Lung (tissue), 12 donors: Measurements from ENCODE around the gene COL4A5. TPM values are rescaled to one million over a fixed set of nuclear protein-coding genes. Genes with fewer than 3 reads are reported as not detected.

Experiments used
- ATAC-seq: fragments of 200-7000 bp; cut with Tn5 transposase; one replicate; pipeline ENCODE4 v1.9.1; 2020; ENCODE audit warnings: moderate number of reproducible peaks; ENCODE audit not compliant: insufficient read depth, low FRiP score
- DNase-seq, 3 donors: peaks; one replicate each; pipeline ENCODE4 v3.0.0-alpha.2; 2013 to 2017
- H3K27ac ChIP-seq, 2 donors: one replicate each; pipeline ENCODE4 v1.5.1; 2013; ENCODE audit warnings: mild to moderate bottlenecking in 2 of 2, moderate library complexity in 2 of 2, control low read depth in 1 of 2, inconsistent platforms in 1 of 2, low read depth in 1 of 2, low read length in 1 of 2
- H3K27me3 ChIP-seq, 3 donors: one replicate each; pipeline ENCODE4 v1.5.1; 2013; ENCODE audit warnings: low read length in 2 of 3; ENCODE audit not compliant: control insufficient read depth in 3 of 3, insufficient read depth in 3 of 3
- H3K36me3 ChIP-seq, 4 donors: one replicate each; pipeline ENCODE4 v1.5.1; 2013; ENCODE audit warnings: low read length in 4 of 4, mild to moderate bottlenecking in 1 of 4, moderate library complexity in 1 of 4; ENCODE audit not compliant: control insufficient read depth in 4 of 4, insufficient read depth in 4 of 4
- H3K4me1 ChIP-seq, 5 donors: one replicate each; pipeline ENCODE4 v1.5.1; 2013; ENCODE audit warnings: low read length in 5 of 5, mild to moderate bottlenecking in 2 of 5, moderate library complexity in 1 of 5; ENCODE audit not compliant: control insufficient read depth in 5 of 5, insufficient read depth in 5 of 5
- H3K4me3 ChIP-seq: one replicate; pipeline ENCODE4 v1.5.1; 2013; ENCODE audit warnings: mild to moderate bottlenecking, control low read depth, moderate library complexity
- H3K9ac ChIP-seq, 2 donors: one replicate each; pipeline ENCODE4 v1.5.1; 2013; ENCODE audit warnings: low read length in 2 of 2, control low read depth in 1 of 2; ENCODE audit not compliant: insufficient read depth in 1 of 2
- H3K9me3 ChIP-seq, 4 donors: one replicate each; pipeline ENCODE4 v1.5.1; 2013; ENCODE audit warnings: low read length in 3 of 4, mild to moderate bottlenecking in 1 of 4, moderate library complexity in 1 of 4; ENCODE audit not compliant: control insufficient read depth in 4 of 4, insufficient read depth in 3 of 4
- WGBS, 2 donors: extraction: QIAGEN DNeasy Blood & Tissue Kit; methylation state at CpG; one replicate each; pipeline ENCODE4 v1.1.7; 2013; 5-methylcytosine and 5-hydroxymethylcytosine counted together
- polyA plus RNA-seq, 2 donors: library from polyadenylated mRNA; stranded (reverse); fragments of 200-250 nt; gene quantifications; one replicate each; pipeline ENCODE4 v1.2.1, GENCODE V29; 2013
- total RNA-seq, 2 donors: library from RNA; depleted of rRNA in 1 of 2; stranded (reverse); fragments of >200 nt in 1 of 2; gene quantifications; one replicate each; pipeline ENCODE4 v1.2.1, GENCODE V29; 2014 to 2021
- TF ChIP-seq, protein P1 (sequence below): IDR thresholded peaks from 2 replicates; pipeline ENCODE4 v1.5.1; 2012; ENCODE audit warnings: mild to moderate bottlenecking; ENCODE audit errors: control extremely low read depth, extremely low read depth
- donor health status: control.
- donor health status: control.
- donor health status: Bipolar disorder and iron deficiency.
- donor health status: healthy.
- donor health status: DM: yes; HTN: yes; CAD: no.

The COL4A5 gene
- total and polyA plus RNA-seq, 4 donors, result 4.3 to 253 (median 16.4) TPM

DNA sequence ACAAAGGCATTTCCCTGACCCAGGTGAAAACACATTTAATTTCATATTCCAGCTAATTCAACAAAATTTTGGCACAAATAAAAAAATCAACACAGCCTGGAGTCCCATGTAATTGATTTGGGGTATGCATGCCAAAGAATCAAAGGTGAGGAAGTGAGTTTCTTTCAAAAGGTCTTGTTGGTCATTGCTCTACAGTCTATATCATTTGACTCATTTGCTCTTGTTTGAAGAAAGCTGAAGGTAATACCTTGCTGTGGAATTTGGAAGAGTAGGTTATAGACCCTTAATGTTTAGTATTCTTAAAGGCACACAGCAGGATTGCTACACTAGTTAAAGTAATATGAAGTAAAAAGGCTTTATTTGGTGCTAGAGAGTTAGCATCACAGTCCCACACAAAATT lies 26.9 kb upstream of the COL4A5 start:
- Histone ChIP-seq H3K9ac (no peak overlapping the region), H3K4me3 (no peak overlapping the region), H3K36me3 (no peaks in the 10 kb centered on the region), H3K27ac (no peak overlapping the region), H3K4me1 (no peaks in the 10 kb centered on the region), H3K9me3 (no peaks in the 10 kb centered on the region), H3K27me3 (peaks cover 7 to 31% (median 7%) of the 10 kb centered on the region in 3 donors)
- TF ChIP-seq, protein P1, sequence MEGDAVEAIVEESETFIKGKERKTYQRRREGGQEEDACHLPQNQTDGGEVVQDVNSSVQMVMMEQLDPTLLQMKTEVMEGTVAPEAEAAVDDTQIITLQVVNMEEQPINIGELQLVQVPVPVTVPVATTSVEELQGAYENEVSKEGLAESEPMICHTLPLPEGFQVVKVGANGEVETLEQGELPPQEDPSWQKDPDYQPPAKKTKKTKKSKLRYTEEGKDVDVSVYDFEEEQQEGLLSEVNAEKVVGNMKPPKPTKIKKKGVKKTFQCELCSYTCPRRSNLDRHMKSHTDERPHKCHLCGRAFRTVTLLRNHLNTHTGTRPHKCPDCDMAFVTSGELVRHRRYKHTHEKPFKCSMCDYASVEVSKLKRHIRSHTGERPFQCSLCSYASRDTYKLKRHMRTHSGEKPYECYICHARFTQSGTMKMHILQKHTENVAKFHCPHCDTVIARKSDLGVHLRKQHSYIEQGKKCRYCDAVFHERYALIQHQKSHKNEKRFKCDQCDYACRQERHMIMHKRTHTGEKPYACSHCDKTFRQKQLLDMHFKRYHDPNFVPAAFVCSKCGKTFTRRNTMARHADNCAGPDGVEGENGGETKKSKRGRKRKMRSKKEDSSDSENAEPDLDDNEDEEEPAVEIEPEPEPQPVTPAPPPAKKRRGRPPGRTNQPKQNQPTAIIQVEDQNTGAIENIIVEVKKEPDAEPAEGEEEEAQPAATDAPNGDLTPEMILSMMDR, result no peak
- ATAC-seq, result no peak
- no peak for DNase-seq

DNA sequence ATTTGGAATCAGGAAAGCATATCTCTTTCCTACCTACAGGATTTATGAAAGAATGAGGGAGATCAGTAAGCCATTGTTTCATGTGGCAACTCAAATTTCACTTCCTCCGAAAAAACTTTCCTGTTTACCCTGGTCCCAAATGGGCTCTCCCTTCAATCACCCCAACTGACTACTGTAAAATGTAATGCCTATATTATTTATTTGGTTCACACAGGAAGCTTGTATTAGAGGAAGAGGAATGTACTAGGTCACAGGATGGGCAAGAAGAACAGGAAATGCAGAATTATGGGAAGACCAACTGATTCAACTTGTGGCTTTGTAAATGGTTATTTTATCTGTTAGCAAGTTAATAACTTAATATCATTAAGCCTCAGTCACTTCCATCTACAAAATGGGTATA lies 24.5 kb upstream of the COL4A5 start:
- Histone ChIP-seq H3K27me3 (peaks cover 0 to 28% (median 3%) of the 10 kb centered on the region in 3 donors), H3K27ac (no peak overlapping the region), H3K36me3 (no peaks in the 10 kb centered on the region), H3K9me3 (no peaks in the 10 kb centered on the region), H3K4me3 (no peak overlapping the region), H3K9ac (no peak overlapping the region), H3K4me1 (no peaks in the 10 kb centered on the region)
- no peak for DNase-seq
- TF ChIP-seq, protein P1, result no peak
- ATAC-seq, result no peak
- 44 to 57% methylated on average over 1 of the region's 1 CpG for WGBS, 2 donors

DNA sequence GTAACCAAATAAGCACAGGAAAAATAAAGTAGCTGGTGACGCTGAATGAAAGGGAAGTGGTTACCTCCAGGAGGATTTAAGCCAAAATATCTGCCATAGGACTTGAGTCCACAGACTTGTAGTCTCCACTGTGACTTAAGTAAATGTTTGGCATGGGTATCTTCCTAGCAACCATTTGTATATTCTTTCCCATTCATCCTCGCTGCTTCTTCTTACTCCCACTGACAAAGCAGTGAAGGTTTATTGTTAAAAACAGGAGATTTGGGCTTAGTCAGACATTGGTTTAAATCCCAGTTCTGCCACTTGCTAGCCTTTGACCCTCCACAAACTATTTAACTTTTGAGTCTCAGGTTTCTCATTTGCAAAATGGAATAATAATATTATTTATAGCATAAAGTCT lies 23.7 kb upstream of the COL4A5 start:
- DNase-seq (peak in 1 of 3 donors; percentile 13), ATAC-seq (no peak)
- H3K9ac ChIP-seq, result no peak overlapping the region
- H3K4me3 ChIP-seq, result no peak overlapping the region
- H3K4me1 ChIP-seq, result no peaks in the 10 kb centered on the region
- H3K9me3 ChIP-seq, result no peaks in the 10 kb centered on the region
- TF ChIP-seq, protein P1, result no peak
- no peaks in the 10 kb centered on the region for H3K36me3 ChIP-seq
- no peak overlapping the region for H3K27ac ChIP-seq
- peaks cover 0 to 29% (median 3%) of the 10 kb centered on the region in 3 donors for H3K27me3 ChIP-seq
- WGBS, 2 donors, result 25 to 31% methylated on average over 2 of the region's 2 CpGs

GRCh38 chrX:108417257-108417656 lies 22.4 kb upstream of the COL4A5 start:
- no peaks in the 10 kb centered on the region for H3K36me3 ChIP-seq
- no peaks in the 10 kb centered on the region for H3K4me1 ChIP-seq
- no peak overlapping the region for H3K27ac ChIP-seq
- TF ChIP-seq, protein P1, result no peak
- H3K9me3 ChIP-seq, result no peaks in the 10 kb centered on the region
- H3K9ac ChIP-seq, result no peak overlapping the region
- ATAC-seq (no peak), DNase-seq (no peak)
- no peak overlapping the region for H3K4me3 ChIP-seq
- peaks cover 0 to 33% (median 5%) of the 10 kb centered on the region in 3 donors for H3K27me3 ChIP-seq
- WGBS, 2 donors, result 33 to 82% methylated on average over 1 of the region's 1 CpG
